NCI-H1417 (cell line): ENCODE results near the gene KRTAP5-2.

Source experiments
- DNase-seq, 3 experiments: peaks; one replicate each; lab custom pipeline; 2025; lab: John Stamatoyannopoulos, UW

KRTAP5-2 gene

DNA sequence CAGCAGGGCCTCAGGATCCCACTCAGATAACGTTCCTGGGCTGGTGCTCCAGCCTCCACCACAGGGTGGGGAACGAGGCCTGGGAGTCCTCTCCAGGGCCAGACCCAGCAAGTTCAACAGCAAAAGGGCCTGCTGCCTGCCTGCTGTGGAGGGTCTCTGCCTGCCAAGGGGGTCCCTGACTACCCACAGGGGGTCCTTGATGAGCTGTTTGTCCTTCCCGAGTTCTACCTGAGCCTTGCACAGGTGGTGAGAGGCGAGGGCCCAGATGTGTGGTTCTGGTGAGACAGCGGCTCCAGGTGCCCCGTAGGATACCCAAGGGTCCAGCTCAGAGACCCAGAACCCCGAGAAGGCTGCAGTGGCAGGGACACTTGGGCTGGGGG, 30.4 kb downstream of the KRTAP5-2 start:
- peak in 1 of 3 experiments; percentile 46 for DNase-seq

DNA sequence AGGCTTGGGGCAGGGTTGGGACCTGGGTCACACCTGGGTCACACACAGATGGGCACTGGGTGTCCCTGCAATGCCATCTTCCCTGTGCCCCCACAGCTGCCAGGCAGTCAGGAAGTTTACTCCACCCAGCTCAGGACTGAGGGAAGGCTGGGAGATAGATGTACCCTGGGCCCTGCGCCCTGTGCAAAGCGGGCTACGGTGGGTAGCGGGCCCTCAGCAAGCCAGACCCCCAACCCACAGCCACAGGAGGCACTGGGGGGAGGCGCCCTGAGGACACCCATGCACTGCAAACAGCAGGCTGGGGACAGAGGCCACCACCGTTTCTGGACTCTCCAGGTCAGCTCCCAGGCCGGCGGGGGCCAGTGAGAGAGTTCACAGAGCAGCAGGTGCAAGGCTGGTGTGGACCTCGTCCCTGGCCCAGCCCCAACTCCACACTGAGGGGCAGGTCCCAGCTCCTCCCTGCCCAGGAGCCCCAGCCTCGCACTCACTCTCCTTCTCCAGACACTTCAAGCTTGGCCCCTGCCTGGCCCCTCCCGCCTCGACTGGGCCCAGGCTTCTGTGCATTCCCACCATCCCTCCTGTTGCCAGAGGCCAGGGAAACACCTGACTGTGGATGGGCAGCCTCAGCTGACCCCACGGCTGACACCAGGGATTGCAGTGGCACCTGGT, 30.9 kb downstream of the KRTAP5-2 start:
- peak in 1 of 3 experiments; percentile 46 for DNase-seq

DNA sequence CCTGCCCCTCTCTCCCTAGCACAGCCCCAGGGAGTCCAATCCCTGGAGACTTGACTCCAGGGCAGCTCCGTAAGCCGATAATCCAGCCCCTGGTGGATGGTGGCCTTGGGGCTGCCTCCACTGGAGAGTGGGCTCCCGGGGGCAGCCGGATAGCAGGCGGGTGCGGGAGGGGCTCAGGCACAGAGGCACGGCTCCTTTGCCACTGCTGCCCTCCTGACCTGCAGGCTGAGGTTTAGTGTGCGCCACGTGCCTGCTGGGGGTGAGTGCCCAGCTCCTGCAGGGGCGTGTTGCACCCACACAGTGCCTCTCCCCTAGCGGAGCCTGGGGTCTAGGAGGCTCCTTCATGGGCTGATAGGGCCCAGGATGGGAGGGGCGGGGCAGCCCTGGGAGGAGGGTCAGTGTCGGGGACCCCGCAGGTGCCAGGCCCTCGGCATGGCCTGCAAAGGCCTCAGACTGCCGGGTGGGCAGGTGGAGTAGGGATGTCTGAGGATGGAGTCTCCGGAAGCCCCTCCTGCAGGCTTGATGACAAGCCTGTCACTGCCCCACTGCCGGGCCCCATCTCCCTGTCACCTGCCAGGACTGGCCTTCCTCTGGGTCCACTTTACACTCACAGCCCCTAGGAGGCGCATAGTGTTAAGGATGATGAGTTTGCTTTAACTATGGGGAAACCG, 31.6 kb downstream of the KRTAP5-2 start:
- DNase-seq, result no peak

DNA sequence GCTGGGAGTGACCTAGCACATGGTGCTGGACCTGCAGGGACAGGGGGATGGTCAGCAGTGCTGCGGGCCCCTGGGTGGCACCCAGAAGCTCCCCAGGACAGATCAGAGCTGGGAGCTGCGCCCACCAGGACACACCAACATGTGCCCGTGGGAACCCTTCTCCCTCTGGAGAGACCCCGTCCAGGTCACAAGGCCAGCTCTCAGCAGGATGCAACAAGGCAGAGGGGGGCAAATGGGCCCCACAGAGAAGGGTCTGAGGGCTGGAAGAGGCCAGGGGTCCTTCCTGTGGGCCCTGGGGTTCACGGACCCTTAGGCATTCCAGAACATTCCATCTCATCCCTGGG, 32.2 kb downstream of the KRTAP5-2 start:
- DNase-seq, result no peak

DNA sequence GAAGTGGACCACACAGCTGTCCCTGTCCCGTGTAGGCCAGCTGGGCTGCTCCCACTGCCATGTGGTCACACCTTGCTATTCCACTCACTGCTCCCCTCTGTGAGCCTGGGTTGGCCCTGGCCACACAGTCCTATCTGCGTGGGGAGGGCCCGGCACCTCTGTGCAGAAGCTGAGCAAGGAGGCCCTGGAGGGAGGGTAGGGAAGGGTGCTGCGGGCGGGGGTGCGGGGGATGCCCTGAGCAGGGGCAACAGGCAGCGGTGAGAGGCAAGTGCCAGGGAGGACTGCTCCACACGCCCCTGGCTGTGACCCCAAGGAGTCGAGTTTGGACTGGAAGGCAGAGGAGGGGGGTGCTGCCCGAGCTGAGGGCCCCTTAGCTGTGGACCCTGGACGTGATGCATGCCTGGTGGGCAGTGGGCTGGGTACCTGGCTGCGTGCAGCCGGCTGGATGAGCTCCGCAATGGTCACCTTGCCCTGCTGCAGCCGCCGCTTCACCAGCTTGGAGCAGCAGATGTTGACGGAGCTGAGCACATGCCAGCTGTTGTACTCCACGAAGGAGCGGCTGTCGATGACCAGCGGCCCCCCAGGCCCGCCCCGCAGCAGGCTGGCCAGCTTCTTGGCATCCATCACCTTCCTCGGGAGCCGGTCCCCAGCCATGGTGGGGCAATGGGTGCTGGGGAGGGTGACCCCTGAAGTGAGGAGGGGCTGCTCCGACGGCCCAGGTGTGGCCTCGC, 32.8 kb downstream of the KRTAP5-2 start:
- DNase-seq, result no peak

DNA sequence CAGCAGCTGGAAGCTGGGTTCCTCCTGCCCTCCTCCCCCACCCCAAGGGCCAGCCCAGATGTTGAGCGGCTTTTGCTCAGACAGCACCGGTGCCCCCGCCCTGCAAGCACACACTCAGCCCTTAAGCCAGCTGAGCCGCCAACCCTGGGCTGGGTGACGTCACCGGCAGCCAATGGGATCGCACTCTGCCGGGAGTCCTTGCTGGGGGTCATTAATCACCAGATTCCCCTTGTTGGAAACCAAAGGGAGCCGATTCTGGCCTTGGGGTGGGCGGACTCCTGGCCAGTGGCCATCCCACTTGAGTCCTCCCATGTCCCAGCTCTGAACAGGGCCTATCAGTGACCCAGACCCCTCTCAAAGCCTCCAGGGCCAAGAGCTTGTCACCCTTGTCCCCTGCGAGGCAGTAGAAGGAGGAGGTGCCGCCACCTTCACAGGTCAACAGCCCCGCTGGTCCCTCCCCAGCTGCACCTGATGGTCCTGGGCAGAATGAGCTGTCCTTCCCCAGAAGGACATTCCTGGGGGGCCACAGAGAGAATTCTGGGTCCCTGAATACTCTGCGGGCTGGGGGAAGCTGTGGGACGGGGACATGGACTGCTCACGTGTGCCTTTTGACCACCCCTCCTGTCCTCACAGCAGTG, 33.4 kb downstream of the KRTAP5-2 start:
- DNase-seq, result peak; percentile 15 to 57 (median 20)

DNA sequence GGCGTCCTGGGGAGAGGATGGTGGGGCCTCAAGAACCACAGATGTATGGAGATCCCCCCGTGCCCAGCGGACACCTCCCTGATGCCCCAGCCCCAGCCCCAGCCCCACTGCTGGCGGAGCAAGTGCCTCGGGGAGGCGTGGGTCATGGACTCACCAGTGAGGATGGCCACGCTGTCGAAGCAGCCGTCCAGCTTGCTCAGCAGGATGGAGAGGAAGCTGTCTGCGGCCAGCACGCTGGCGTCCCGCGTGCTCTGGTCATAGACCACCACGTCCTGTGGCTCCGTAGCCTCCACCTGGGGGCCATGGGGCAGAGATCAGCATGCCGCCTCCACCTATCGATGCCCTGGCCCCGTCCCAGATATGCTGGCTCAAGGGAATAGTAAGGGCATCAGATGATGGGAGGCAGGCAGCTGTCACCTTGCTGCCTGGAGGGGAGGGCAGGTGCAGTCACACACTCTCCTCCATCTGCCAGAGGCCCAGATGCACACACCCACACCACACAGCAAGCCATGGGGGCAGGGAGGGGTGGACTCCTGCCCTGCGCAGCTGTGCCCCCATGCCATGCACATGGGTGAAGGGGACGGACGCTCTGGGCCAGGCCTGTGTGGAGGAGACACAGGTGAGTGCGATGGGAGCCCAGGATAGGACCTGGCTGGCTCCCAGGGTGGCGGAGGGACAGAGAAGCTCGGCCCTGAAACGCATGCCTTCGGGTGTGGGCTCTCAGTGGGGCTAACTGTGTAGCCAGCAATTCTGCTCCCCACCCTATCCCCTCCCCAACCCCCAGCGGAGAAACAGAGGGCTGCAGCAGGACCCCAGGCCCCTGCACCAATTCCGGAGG, 34.2 kb downstream of the KRTAP5-2 start:
- peak in 1 of 3 experiments; percentile 15 for DNase-seq

DNA sequence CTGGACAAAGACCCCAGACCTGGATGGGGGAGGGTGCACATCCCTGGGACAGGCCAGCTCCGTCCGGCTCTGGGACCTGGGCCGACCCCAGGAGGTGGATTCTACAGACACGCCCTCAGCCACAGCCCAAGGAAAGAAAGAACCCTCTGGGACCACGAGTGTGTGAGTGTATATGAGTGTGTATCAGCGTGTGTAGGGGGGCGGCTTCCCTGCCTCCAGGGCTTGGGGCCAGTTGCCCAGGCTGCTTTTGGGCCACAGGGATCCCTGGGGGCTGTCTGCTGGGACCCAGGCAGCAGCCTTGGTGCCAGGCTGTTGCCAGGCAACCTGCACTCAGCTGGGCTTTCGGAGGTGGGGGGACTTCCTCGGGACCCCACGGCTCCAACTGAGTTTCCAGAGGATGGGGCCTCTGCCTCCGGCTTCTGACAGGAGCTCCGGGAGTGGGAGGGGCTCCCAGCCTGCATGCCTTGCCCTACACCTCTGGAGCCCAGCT, 34.9 kb downstream of the KRTAP5-2 start:
- no peak for DNase-seq

DNA sequence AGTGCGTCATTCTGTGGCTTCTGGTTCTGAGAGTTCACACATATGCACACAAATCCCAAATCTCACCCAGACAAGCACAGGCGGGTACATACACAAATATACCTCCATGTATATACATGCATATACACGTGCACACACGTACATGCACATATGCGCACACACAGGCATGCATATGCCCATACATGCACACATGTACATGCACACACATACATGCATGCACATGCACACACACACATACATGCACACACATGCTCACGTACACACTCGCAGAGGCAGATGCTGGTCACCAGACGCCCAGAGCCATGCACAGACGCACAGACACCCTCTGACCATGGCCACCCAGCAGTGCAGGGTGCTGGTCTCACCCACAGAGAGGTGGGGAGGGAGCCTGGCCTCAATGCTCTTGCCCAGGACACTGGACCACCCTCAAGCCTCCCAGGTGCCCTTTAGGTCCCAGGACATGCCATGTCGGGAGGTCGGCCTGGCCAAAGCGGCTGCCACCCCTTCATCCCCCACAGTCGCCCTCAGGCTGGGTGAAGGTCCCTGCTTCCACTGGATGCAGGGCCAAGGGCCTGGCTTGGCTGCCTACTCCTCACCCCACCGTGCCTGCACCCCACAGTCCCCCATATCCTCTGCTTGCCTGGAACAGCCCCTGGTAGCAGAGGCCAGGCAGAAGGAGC, 35.5 kb downstream of the KRTAP5-2 start:
- DNase-seq, result no peak

DNA sequence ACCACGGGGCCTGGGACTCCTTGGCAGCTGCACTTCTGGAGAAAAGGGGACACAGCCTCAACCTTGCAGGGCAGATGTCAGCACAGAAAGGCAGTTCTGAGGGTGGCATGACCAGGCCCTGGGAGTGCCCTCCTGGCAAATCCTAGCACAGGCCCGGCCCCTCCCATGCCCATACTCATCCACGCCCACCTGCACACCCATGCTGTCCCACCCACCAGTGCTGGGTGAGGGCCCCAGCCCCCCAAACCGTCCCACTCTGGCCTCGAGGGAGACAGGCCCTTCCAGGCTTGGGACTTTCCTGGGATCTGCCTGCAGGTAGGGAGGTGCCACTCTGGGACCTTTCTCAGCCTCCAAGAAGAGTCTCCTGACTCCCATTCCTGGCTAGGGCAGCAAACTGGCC, 36.1 kb downstream of the KRTAP5-2 start:
- no peak for DNase-seq

DNA sequence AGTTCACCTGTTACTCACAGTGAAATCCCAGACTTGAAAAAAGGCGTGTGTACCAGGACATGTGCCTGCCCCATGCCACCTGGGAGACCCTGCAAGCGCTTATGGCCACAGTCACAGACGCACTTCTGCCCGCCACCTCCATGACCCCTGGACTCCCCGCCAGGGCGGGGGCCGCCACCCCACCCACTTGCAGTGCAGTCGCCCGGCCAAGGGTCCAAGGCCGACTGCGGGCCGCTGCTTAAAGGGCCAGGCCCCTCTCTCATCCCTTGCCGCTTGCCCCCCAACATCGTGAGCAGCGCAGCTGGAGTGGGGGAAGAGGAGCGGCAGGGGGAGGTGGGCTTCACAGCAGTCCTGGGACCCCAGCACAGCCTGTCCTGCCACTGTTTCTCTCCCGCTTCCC, 36.8 kb downstream of the KRTAP5-2 start:
- no peak for DNase-seq

DNA sequence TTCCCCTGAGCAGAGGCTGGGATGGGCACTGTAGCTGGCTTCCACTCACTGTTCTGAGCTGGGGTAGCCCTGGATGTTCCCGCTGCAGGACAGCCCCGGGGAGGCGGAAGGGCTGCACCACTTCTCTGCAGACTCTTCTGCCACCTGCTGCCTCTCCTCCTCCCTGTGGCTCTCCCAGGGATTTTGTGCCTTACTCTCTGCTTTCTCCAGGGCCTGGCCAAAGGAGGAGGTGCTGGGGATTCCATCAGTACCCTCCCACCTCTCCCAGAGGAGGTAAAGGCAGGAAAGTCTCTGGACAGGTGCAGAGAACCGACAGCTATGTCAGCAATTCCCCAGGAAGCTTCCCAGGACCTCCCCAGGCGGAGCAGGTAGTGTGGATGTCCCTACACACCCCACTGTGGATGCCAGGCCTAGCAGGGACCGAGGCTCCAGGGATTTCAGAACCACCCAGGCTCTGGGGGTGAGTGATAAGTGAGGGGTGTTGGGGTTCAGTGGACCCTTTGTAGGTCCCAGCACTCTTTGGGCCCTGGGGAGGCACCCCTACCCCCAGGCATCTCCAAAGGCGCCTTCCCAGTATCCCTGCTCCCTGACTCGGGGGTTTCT, 37.3 kb downstream of the KRTAP5-2 start:
- DNase-seq, result no peak

DNA sequence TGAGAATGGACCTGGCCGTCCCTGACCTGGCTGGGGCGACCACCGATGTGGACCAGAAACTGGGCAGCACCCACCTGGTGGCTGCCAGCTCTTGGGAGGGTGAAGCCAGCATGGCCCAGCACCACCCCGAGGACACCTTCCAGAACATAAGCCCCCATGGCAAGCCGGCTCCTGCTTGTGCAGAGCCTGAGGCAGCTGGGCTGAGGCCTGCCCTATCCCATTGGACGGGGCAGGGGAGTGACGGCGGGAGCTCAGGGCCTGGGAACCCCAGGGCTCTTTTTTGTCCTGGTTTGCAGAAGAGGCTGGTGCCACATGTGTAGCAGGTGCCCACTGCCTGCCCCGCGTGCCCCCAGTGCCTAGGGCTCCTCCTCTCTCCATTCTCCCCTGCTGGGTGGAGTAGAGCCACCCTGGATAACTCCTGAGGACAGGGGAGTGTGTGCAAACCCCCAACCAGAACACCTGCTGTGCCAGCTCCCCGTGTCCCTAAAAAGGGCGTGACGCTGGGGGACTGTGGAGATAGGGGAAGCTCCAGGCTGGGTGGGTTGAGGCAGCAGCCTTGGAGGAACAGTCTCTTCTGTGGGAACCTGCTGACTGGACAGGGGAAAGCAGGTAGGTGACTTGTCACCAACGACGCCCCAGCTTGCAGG, 38.0 kb downstream of the KRTAP5-2 start:
- no peak for DNase-seq

DNA sequence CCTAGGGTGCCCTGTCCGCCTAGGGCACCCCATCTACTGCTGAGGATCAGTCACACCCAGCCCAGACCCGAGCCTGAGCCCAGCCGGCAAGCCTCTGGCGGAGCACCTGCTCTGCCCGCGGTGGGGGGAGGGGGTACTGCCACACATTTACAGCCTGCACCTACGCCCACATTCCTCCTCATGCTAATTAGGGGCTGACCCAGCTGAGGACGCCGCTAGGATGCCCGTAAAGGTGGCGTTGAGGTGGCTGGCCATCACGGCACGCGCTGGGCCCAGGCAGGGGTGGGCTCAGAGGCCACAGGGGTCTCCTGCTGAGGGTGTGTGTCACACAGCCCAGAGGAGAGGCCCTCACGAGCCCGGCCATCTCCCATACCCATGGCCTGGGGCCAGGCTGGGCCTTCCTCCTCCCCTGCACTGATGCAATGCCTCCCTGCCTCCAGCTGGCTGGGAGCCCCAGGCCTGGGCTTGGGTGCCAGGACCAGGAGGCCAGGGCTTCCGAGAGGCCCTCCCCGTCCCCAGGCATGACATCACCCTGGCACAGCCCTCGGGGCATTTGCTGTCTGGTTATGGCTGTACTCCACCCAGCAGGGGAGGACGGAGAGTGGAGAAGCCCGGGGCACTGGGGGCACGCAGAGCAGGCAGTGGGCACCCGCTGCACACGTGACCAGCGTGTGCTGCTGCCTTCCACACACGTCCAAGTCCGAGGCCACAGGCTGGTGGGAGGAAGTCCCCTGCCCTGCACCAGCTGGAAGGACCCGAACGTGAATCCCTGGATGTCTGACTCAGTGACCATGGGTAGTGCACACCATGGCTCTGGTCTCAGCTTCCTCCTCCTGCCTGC, 38.8 kb downstream of the KRTAP5-2 start:
- DNase-seq, result peak in 2 of 3 experiments; percentile 74 to 86

DNA sequence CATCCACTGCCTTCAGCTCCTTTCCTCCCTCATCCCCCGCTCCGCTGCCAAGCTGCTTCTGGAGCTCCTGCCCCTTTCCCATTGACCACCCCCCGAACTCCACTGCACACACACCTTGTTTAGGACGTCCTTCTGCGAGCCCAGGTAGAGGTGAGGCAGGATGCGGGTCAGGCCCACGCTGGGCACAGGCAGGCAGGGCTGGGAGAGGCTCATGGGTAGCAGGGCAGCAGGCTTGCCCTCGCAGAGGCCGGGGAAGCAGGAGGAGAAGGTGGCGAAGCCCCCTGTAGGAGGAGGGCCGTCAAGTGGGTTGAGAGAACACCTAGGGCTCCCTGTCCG, 39.4 kb downstream of the KRTAP5-2 start:
- DNase-seq, result no peak

DNA sequence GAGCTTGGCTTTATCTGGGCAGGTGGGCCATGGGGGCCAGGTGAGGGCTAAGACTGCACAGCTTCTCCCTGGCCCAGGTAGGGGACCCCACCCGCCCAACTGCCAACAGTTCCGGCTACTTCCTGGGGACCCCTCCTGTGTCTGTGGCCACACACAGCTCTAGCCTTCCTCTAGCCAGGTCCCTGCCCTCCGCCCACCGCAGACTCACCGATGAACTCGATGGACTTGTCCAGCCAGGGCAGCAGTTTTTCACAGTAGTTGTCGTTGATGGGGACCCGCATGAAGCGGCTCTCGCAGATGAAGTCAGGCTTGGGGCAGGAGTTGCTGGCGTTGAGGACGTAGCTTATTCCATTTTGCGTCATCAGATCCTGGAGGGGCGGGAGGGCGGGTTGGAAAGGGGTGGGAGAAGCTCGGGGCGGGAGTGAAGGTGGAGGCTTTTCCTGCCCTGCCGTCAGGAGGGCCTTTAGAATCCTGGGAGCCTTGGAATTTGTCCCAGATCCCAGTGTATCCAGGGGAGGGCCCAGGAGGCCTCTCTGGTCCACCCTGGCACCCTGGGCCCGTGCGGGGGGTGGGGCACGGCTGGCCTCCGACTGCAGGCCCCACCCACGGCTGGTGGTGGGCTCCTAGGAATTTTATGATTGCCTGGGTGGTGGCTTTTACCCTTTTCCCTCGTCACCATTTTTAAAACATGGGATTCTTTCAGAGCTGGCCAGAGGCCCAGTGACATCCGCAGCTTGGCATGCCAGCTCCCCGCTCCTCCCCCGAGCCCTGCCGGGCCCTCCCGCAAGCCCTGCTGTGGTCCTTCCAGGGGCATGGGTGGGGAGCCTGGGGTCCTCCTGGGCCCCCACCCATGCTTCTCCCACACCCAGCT, 40.0 kb downstream of the KRTAP5-2 start:
- DNase-seq, result no peak

DNA sequence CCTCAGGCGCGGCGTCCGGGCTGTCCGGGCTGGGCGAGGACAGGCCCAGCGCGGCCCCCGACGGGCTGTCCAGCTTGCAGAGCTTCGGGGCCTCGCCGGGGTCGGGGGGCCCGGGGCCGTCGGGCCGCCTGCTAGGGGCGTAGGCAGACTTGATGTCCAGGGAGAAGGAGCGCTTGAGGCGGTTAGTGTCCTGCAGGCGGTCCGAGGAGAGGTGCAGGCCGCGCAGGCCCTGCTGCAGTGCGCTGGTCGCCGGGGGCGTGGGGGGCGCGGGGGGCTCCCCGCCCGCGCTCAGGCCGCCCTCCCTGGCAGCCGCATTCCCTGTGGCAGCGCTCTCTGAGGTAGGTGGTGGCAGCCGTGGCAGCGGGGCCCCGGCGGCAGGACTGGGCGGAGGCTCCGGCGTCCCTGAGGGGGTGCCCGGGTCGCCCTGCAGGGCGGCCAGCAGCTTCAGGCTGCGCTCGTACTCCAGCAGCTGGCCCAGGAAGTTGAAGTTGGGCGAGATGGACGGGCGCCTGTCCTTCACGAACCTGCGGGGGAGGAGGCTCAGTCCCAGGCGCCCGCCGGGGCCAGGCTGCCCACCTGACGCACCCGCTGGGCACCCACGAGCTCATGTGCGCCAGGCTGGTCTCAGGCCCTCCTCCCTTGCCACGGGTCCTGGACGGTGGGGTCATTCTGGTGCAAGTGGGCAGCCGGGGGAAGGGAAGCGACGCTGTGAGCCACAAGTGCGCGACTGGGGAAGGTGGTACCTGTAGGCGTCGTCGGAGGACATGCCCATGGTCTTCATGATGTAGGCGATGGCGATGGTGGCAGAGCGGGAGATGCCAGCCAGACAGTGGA, 40.8 kb downstream of the KRTAP5-2 start:
- no peak for DNase-seq
